MCF 10A (cell line): ENCODE measurements around the gene CGN. TPM values are rescaled to one million over a fixed set of nuclear protein-coding genes. Genes with fewer than 3 reads are reported as not detected.

Source experiments
- BruUV-seq: library from RNA; stranded (reverse); fragments of 400-500 nt; replicated peaks from 2 replicates; lab custom pipeline; 2021; lab: Mats Ljungman, UMichigan
- CTCF ChIA-PET: fragments of 300-600 bp; sonication (Branson Sonifier 250); formaldehyde crosslinking; extraction: SDS; loops from one replicate; lab custom pipeline; 2021; ENCODE audit warnings: antibody characterized with exemption, inconsistent platforms; lab: Yijun Ruan, JAX
- POLR2A ChIA-PET: fragments of 300-600, 350-650 bp; sonication (Branson Sonifier 250); formaldehyde crosslinking; extraction: SDS; loops from one replicate; lab custom pipeline; 2020; ENCODE audit warnings: antibody characterized with exemption, inconsistent platforms; lab: Yijun Ruan, JAX
- DNase-seq: peaks from one replicate; pipeline ENCODE4 v3.0.0-alpha.2; 2018; ENCODE audit not compliant: unreplicated experiment
- H3K27ac Mint-ChIP-seq: one replicate; pipeline ENCODE4 v1.8.0; 2022; ENCODE audit warnings: mild to moderate bottlenecking, low read depth, mixed read lengths; ENCODE audit not compliant: unreplicated experiment
- H3K27me3 Mint-ChIP-seq: one replicate; pipeline ENCODE4 v1.8.0; 2022; ENCODE audit warnings: mixed read lengths; ENCODE audit not compliant: insufficient read depth, unreplicated experiment
- H3K36me3 Mint-ChIP-seq: one replicate; pipeline ENCODE4 v1.8.0; 2022; ENCODE audit warnings: mild to moderate bottlenecking, moderate library complexity, mixed read lengths; ENCODE audit not compliant: insufficient read depth, unreplicated experiment
- H3K4me1 Mint-ChIP-seq: one replicate; pipeline ENCODE4 v1.8.0; 2022; ENCODE audit warnings: mixed read lengths; ENCODE audit not compliant: insufficient read depth, unreplicated experiment
- H3K4me3 Mint-ChIP-seq: one replicate; pipeline ENCODE4 v1.8.0; 2022; ENCODE audit warnings: mild to moderate bottlenecking, moderate library complexity, mixed read lengths; ENCODE audit not compliant: unreplicated experiment
- H3K9me3 Mint-ChIP-seq: one replicate; pipeline ENCODE4 v1.8.0; 2022; ENCODE audit warnings: mixed read lengths; ENCODE audit not compliant: unreplicated experiment
- intact Hi-C: fragments of 100-400 bp; cut with micrococcal nuclease; formaldehyde crosslinking; loops from 2 replicates; pipeline ENCODE4 v1.14.1; 2022
- total RNA-seq: library from RNA; stranded (reverse); gene quantifications from 2 replicates; pipeline ENCODE4 v1.2.3, GENCODE V29; 2022
- TF ChIP-seq, protein P1 (sequence below): fragments of 200-600 bp; IDR thresholded peaks from one replicate; pipeline ENCODE4 v1.8.0; 2022; ENCODE audit warnings: antibody characterized with exemption, mild to moderate bottlenecking; ENCODE audit not compliant: unreplicated experiment

CGN gene
- total RNA-seq, 1 experiment from 2014 or later = 0.33 TPM

DNA sequence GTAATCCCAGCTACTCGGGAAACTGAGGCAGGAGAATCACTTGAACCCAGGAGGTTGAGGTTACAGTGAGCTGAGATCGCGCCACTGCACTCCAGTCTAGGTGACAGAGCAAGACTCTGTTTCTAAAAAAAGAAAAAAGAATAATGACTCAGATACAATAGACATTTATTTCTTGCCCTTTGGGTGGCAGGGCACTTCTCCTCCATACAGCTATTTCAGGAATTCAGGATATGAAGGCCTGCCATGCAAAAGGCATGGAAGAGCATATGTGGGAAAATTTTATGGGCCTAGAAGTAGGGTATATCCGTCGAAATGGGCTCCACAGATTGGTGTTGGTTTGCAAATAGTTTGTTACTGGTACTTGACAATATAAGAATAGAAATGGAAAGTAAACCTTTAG is 31.7 kb upstream of the CGN start:
- intact Hi-C loops = no loop called here
- TF ChIP-seq, protein P1, sequence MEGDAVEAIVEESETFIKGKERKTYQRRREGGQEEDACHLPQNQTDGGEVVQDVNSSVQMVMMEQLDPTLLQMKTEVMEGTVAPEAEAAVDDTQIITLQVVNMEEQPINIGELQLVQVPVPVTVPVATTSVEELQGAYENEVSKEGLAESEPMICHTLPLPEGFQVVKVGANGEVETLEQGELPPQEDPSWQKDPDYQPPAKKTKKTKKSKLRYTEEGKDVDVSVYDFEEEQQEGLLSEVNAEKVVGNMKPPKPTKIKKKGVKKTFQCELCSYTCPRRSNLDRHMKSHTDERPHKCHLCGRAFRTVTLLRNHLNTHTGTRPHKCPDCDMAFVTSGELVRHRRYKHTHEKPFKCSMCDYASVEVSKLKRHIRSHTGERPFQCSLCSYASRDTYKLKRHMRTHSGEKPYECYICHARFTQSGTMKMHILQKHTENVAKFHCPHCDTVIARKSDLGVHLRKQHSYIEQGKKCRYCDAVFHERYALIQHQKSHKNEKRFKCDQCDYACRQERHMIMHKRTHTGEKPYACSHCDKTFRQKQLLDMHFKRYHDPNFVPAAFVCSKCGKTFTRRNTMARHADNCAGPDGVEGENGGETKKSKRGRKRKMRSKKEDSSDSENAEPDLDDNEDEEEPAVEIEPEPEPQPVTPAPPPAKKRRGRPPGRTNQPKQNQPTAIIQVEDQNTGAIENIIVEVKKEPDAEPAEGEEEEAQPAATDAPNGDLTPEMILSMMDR = no peak
- POLR2A ChIA-PET = interaction anchor here (1.0 to 2.1 kb wide), 2 partner anchors 16 to 20 kb away, joined by 3 to 9 read pairs; partner anchors contain the start of gene POGZ
- H3K4me3 Mint-ChIP-seq = no peak overlapping the region
- H3K27ac Mint-ChIP-seq = no peak overlapping the region
- BruUV-seq = no TSS peak
- H3K4me1 Mint-ChIP-seq = no peaks in the 10 kb centered on the region
- no peak for DNase-seq
- H3K27me3 Mint-ChIP-seq = no peaks in the 10 kb centered on the region
- no peaks in the 10 kb centered on the region for H3K36me3 Mint-ChIP-seq
- CTCF ChIA-PET = interaction anchor here (0.6 kb wide), 3 partner anchors 100 to 437 kb away, joined by 3 to 4 read pairs (median 4); no protein-coding TSS in a partner anchor
- peaks cover 7% of the 10 kb centered on the region for H3K9me3 Mint-ChIP-seq

DNA sequence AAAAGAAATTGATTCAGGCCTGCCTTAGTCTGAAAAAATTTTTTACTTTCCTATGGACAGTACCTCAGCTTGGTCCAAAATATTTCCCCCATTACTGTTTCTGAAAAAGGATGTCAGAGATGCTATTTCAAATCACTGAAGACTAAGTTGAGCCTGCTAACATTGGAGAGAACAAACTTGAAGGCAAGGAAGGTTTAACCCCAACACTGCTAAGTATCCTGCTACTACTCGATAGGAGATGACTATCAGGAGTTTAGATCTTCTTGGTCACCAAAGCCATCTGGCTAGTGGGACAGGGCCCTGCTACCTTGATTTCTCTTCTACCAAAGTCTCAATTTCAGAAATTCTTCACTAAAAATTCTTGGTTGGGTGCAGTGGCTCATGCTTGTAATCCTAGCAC is 29.2 kb upstream of the CGN start:
- no TSS peak for BruUV-seq

DNA sequence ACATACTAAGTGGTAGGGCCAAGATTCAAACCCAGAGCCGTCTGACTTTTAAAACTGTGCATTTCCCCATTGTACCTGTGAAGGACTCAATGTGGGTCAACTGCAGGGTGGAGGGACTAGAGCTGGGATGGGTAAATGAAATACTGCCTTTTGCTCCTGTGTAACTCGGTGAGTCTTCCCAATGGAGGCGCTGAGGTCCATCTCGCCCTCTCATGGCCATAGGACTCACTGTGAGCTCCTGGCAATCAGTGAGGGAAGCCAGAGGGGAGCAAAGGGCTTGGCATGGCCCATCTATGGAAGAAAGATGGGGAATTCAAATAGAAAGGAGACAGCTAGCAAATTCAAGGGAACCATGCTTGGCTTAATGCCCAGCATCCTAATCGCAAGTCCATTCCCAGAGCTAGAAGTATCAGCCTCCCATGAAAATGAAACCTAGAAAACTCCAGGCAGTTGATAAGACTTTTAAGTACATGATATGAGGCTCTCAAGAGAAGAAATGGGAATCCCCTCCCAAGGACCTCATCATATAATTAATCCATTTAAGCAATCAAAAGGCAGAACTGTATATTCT is 25.4 kb upstream of the CGN start:
- TF ChIP-seq, protein P1 = no peak
- Mint-ChIP-seq H3K4me3 (no peak overlapping the region), H3K9me3 (peaks cover 2% of the 10 kb centered on the region), H3K4me1 (peaks cover 6% of the 10 kb centered on the region), H3K27ac (no peak overlapping the region), H3K27me3 (no peaks in the 10 kb centered on the region), H3K36me3 (no peaks in the 10 kb centered on the region)
- POLR2A ChIA-PET = no interaction called here
- CTCF ChIA-PET = interaction anchor here (0.6 to 1.8 kb wide), 4 partner anchors 7 to 262 kb away, joined by 3 to 6 read pairs (median 4); no protein-coding TSS in a partner anchor
- DNase-seq = no peak
- intact Hi-C loops = no loop called here
- no TSS peak for BruUV-seq

More for the DNA sequence above, 29.2 kb upstream of the CGN start:
- CTCF ChIA-PET = interaction anchor here (0.6 to 0.9 kb wide), 2 partner anchors 19 to 454 kb away, joined by 3 read pairs; no protein-coding TSS in a partner anchor
- DNase-seq = no peak
- Mint-ChIP-seq H3K27me3 (no peaks in the 10 kb centered on the region), H3K9me3 (peaks cover 7% of the 10 kb centered on the region), H3K27ac (no peak overlapping the region), H3K4me3 (no peak overlapping the region), H3K4me1 (peaks cover 6% of the 10 kb centered on the region), H3K36me3 (no peaks in the 10 kb centered on the region)
- intact Hi-C loops = no loop called here
- POLR2A ChIA-PET = interaction anchor here (0.6 kb wide), 1 partner anchor 24 kb away, joined by 3 read pairs; no protein-coding TSS in a partner anchor
- TF ChIP-seq, protein P1 = no peak

DNA sequence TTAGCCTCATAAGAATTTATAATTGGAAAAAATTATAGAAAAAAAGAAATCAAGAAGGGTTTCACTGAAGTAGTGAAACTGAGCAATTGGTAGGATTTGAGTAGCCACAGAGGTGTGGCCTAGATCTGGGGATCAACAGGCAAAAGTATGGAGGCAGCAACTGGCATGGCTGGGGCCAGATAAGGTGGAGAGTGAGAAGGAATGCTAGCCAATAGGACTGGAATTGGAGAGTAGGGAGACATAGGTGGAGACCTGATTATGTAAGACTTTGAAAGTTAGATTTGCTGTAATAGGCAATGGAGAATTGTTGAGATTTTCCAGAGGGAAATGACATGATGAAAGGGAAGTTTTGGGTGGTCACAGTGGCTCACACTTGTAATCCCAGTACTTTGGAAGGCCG is 24.6 kb upstream of the CGN start:
- CTCF ChIA-PET = interaction anchor here (0.6 kb wide), 1 partner anchor 18 kb away, joined by 3 read pairs; no protein-coding TSS in a partner anchor
- TF ChIP-seq, protein P1 = no peak
- no peak for DNase-seq
- Mint-ChIP-seq H3K27ac (no peak overlapping the region), H3K36me3 (no peaks in the 10 kb centered on the region), H3K4me3 (no peak overlapping the region), H3K9me3 (no peaks in the 10 kb centered on the region), H3K4me1 (peaks cover 6% of the 10 kb centered on the region), H3K27me3 (no peaks in the 10 kb centered on the region)
- intact Hi-C loops = no loop called here
- no TSS peak for BruUV-seq
- POLR2A ChIA-PET = no interaction called here
